ENCODE results near the gene SZRD1.
"Not testable (repeated sequence)": the region's sequence is repeated elsewhere in the genome, so short reads cannot be mapped to it uniquely, and the experiment has no call there.

SZRD1 gene, protein sequence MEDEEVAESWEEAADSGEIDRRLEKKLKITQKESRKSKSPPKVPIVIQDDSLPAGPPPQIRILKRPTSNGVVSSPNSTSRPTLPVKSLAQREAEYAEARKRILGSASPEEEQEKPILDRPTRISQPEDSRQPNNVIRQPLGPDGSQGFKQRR

GRCh38 chr1:16366722-16367257, at the start of gene SZRD1:
SZRD1 (plus strand) TSS chr1:16367242; CDS start chr1:16367258, 16 bp downstream.
- DNase-seq (ENCODE audit: low read depth in 1 of 2, low spot score in 1 of 2) = peak; percentile 79 to 93

GRCh38 chr1:16318555-16318954, 48.5 kb upstream of the SZRD1 start:
- DNase-seq (ENCODE audit: low read depth in 1 of 2, low spot score in 1 of 2) = no peak

DNA sequence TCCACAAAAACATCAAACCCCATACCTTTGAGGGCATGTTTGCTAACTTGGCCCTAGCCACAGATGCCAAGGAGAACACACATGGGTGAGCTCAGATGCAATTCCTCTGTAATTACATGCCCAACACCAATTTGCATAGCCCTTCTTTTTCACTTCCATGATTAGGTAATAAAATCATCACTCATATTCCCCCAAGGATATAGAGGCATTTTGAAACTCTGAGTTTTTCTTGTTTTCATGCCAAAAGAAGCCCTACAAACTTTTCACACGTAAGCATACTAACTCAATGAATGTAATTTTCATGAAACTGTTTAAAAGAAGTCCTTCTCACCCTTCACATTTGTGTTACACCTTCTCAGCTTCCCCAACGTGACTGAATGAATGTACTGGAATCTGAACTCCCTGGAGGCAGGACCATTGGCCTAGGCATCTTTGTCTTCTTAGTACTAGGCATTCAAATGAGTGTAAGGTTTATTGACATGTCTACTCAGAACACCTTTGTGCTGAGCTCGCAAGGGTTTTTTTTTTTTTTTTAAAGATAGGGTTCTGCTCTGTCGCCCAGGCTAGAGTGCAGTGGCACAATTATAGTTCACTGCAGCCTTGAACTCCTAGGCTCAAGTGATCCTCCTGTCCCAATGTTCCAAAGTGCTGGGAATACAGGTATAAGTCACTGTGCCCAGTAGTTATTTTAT, 45.7 kb upstream of the SZRD1 start:
- DNase-seq (ENCODE audit: low read depth in 1 of 2, low spot score in 1 of 2) = no peak

GRCh38 chr1:16324456-16324890, 42.6 kb upstream of the SZRD1 start:
- no peak for DNase-seq (ENCODE audit: low read depth in 1 of 2, low spot score in 1 of 2)

DNA sequence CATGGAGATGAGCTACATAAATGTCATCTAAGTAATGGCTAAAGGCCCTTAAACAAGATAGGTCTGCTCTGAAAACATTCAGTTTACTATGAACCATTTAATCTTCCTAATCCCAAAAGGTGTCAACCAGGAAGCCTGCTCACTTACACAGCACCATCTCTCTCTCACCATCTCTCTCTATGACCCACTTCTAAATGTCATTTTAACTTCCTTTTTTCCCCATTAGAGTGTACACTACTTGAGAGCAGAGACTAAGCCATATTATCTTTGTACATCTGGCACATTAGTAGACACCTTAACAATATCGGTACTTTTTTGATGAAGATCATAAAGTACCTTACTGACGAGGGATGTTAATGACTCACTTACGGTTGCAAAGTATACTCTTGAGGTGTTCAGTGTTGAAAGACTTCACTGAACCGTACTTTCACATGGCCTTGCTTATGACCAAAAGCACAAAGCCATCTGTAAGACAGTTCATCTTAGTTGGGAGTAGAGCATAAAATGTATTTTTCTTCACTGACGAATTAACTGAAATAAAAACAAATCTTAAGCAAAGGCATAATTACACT, 40.1 kb upstream of the SZRD1 start:
- DNase-seq (ENCODE audit: low read depth in 1 of 2, low spot score in 1 of 2) = no peak

DNA sequence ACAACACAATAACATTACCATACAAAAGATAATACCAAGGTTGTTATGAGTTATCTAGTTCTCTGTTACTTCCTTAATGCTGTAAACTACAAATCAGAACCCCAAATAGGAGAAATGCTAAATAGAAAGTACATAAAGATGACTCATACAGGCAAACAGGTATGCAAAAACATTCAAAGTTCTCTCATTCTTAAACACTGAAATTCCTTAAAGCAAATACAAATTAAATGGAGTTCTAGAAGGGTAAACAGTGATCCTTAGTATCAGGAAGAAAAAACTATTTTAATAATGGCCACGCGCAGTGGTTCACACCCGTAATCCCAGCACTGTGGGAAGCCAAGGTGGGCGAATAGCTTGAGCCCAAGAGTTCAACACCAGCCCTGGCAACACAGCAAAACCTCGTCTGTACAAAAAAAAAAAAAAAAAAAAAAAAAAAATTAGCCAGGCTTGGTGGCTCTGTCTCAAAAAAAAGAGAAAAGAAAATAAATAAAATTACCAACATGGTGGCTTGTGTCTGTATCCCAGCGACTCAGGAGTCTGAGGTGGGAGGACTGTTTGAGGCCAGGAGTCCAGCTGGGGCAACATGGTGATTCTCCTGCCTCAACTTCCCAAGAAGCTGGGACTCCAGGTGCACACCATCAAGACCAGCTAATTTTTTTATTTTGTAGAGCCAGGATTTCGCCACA, 32.2 kb upstream of the SZRD1 start:
- DNase-seq (ENCODE audit: low read depth in 1 of 2, low spot score in 1 of 2) = no peak

- DNase-seq (ENCODE audit: low read depth in 1 of 2, low spot score in 1 of 2) = no peak
Measured at GRCh38 chr1:16338961-16339360, 28.1 kb upstream of the SZRD1 start.

GRCh38 chr1:16340673-16341072, 26.4 kb upstream of the SZRD1 start:
- DNase-seq (ENCODE audit: low read depth in 1 of 2, low spot score in 1 of 2) = no peak

GRCh38 chr1:16342331-16343062, 24.5 kb upstream of the SZRD1 start:
- no peak for DNase-seq (ENCODE audit: low read depth in 1 of 2, low spot score in 1 of 2)

- DNase-seq (ENCODE audit: low read depth in 1 of 2, low spot score in 1 of 2) = not testable (repeated sequence)
Measured at GRCh38 chr1:16343276-16343675, 23.8 kb upstream of the SZRD1 start.

- DNase-seq (ENCODE audit: low read depth in 1 of 2, low spot score in 1 of 2) = no peak
Measured at GRCh38 chr1:16348414-16349182, 18.4 kb upstream of the SZRD1 start.

- DNase-seq (ENCODE audit: low read depth in 1 of 2, low spot score in 1 of 2) = no peak
Measured at GRCh38 chr1:16349847-16350406, 17.1 kb upstream of the SZRD1 start.

GRCh38 chr1:16351456-16351993, 15.5 kb upstream of the SZRD1 start:
- DNase-seq (ENCODE audit: low read depth in 1 of 2, low spot score in 1 of 2) = no peak

GRCh38 chr1:16351994-16352841, 14.8 kb upstream of the SZRD1 start, which contains the start of gene FBXO42:
FBXO42 (minus strand) TSS chr1:16352480; CDS start chr1:16315418, 37,062 bp downstream.
- peak; percentile 82 to 84 for DNase-seq (ENCODE audit: low read depth in 1 of 2, low spot score in 1 of 2)

DNA sequence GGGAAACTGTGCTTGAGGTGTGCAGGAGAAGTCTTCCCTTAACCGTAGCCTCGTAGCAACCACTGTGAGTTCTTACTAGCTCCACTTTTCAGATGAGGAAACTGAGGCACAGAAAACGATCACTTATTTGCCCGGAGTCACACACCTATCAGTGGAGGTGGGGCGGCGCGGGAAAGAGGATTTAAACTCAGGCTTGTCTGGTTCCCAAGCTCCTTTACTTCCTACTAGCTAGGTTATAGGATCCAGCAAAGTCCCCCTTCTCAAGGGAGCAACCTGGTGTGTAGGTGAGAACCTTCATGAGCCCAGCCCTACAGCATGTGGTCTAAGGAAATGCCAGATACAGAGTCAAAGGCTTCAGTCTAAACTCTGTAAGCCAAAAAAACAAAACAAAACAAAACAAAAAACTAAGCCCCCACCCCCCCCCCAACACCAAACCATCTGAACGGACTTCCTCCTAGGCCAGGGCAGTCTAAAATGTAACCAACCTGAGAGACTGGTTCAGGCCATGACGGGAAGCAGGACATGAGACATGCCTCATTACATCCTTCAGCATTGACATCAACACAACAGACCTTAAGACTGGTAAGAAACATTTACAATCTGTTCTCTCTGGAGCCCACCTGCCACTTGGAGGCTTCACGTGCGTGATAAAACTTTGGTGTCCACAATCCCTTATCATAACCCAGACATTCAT, 14.1 kb upstream of the SZRD1 start:
- no peak for DNase-seq (ENCODE audit: low read depth in 1 of 2, low spot score in 1 of 2)

- DNase-seq (ENCODE audit: low read depth in 1 of 2, low spot score in 1 of 2) = no peak
Measured at GRCh38 chr1:16354619-16355018, 12.4 kb upstream of the SZRD1 start.

GRCh38 chr1:16356867-16357266, 10.2 kb upstream of the SZRD1 start:
- DNase-seq (ENCODE audit: low read depth in 1 of 2, low spot score in 1 of 2) = no peak

- DNase-seq (ENCODE audit: low read depth in 1 of 2, low spot score in 1 of 2) = not testable (repeated sequence)
Measured at GRCh38 chr1:16365146-16365498, 1.9 kb upstream of the SZRD1 start.

All from activated CD4-positive, alpha-beta T cell treated with anti-CD3 and anti-CD28 coated beads, Interleukin-2, amount 50 U/mL, for 24 hours (primary cell).